BJ (cell line): ENCODE data around the gene HECW1. TPM values are rescaled to one million over a fixed set of nuclear protein-coding genes. Genes with fewer than 3 reads are reported as not detected.
"Not testable (repeated sequence)": the region's sequence is repeated elsewhere in the genome, so short reads cannot be mapped to it uniquely, and the experiment has no call there.

Experiments
- CTCF ChIA-PET: fragments of 350-600 bp; formaldehyde crosslinking; extraction: SDS; loops from one replicate; lab custom pipeline; 2021; ENCODE audit warnings: antibody characterized with exemption, inconsistent platforms; lab: Yijun Ruan, JAX
- POLR2A ChIA-PET: fragments of 300-600 bp; sonication (Branson Sonifier 250); formaldehyde crosslinking; extraction: SDS; loops from one replicate; lab custom pipeline; 2021; ENCODE audit warnings: antibody characterized with exemption; lab: Charles Lee
- DNase-seq: peaks from one replicate; pipeline ENCODE4 v3.0.0-alpha.2; 2011; ENCODE audit warnings: low read depth
- H3K27me3 ChIP-seq: 2 replicates; pipeline ENCODE4 v1.6.0; 2011; ENCODE audit warnings: low read length; ENCODE audit not compliant: control insufficient read depth, insufficient read depth
- H3K36me3 ChIP-seq: 2 replicates; pipeline ENCODE4 v1.5.1; 2011; ENCODE audit warnings: low read length; ENCODE audit not compliant: control insufficient read depth, insufficient read depth
- H3K4me3 ChIP-seq: 2 replicates; pipeline ENCODE4 v1.5.1; 2011; ENCODE audit warnings: low read depth, mild to moderate bottlenecking, control low read depth, low read length
- polyA plus RNA-seq: library from polyadenylated mRNA; depleted of rRNA; stranded (reverse); fragments of >200 nt; gene quantifications from 2 replicates; pipeline ENCODE4 v1.2.3, GENCODE V29; 2011
- TF ChIP-seq, protein P1 (sequence below): IDR thresholded peaks from 2 replicates; pipeline ENCODE4 v1.5.1; 2011; ENCODE audit warnings: low read depth, mild to moderate bottlenecking, control low read depth, inconsistent platforms, low read length, moderate library complexity; ENCODE audit not compliant: insufficient read depth

Gene HECW1
- polyA plus RNA-seq, 1 experiment = 2.9 TPM

DNA sequence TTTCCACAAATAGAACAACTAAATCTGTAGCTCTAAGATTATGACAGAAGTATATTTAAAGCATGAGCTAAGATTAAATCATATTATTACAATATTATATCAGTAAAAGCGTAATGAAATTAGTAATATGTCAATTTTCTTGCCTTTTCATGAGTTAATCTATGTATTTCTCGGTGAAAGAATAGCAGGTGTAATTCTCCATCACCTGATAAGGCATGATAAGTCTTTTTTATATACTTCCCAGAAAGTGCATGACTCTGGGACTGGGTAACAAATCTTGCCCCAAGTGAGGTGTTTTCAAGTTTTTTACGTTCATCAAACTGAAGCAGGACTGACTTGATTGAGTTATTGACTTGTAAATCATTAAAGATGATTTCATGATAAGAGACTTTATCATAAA, 100.5 kb downstream of the HECW1 start:
- Histone ChIP-seq H3K36me3 (no peaks in the 10 kb centered on the region), H3K27me3 (no peaks in the 10 kb centered on the region), H3K4me3 (no peak overlapping the region)
- POLR2A ChIA-PET = interaction anchor here (0.6 kb wide), 1 partner anchor 320 kb away, joined by 3 read pairs; no protein-coding TSS in a partner anchor
- no peak for DNase-seq
- CTCF ChIA-PET = interaction anchor here (1.4 to 1.6 kb wide), 2 partner anchors 32 to 271 kb away, joined by 3 to 5 read pairs; no protein-coding TSS in a partner anchor
- TF ChIP-seq, protein P1, sequence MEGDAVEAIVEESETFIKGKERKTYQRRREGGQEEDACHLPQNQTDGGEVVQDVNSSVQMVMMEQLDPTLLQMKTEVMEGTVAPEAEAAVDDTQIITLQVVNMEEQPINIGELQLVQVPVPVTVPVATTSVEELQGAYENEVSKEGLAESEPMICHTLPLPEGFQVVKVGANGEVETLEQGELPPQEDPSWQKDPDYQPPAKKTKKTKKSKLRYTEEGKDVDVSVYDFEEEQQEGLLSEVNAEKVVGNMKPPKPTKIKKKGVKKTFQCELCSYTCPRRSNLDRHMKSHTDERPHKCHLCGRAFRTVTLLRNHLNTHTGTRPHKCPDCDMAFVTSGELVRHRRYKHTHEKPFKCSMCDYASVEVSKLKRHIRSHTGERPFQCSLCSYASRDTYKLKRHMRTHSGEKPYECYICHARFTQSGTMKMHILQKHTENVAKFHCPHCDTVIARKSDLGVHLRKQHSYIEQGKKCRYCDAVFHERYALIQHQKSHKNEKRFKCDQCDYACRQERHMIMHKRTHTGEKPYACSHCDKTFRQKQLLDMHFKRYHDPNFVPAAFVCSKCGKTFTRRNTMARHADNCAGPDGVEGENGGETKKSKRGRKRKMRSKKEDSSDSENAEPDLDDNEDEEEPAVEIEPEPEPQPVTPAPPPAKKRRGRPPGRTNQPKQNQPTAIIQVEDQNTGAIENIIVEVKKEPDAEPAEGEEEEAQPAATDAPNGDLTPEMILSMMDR = no peak

DNA sequence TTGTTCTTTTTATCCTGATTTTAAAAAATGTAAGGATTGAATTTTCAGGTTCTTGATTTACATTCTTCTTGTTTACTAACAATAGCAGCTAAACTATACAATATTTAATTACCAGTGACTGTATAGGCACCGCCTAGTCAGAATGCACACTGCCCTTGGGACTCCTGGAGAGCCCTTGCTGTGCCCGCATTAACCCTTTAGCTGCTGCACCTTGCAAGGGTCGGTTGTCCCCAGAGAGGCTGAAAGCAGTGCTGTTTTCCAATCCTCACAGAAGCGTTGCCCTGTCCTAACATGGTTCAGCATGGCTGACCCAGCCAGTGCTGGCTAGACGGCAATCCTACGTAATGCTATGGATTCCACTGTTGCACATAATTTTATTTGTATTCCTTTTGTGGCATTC, 102.6 kb downstream of the HECW1 start:
- no peaks in the 10 kb centered on the region for H3K36me3 ChIP-seq
- ChIA-PET CTCF (no interaction called here), POLR2A (no interaction called here)
- TF ChIP-seq, protein P1 = no peak
- no peak overlapping the region for H3K4me3 ChIP-seq
- no peaks in the 10 kb centered on the region for H3K27me3 ChIP-seq
- DNase-seq = no peak

DNA sequence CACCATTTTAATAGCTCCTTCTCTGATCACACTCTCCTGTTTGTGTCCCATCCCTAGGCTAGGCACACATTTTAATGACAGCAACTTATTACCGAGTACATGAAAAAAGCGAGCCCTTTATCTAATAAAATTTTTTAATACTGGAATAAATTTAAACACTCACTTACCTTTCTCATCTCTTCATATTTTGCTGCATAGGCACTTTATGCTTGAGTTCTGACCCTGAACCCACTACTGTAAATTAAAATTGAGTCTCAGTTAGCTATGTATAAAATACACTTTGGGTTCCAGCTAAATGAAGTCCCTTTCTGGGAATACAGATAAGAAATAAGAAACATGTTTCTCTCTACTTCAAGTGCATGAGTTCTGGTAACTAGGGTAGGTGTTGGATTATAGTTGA, 104.6 kb downstream of the HECW1 start:
- TF ChIP-seq, protein P1 = no peak
- POLR2A ChIA-PET = no interaction called here
- DNase-seq = no peak
- Histone ChIP-seq H3K27me3 (no peaks in the 10 kb centered on the region), H3K4me3 (no peak overlapping the region), H3K36me3 (no peaks in the 10 kb centered on the region)
- CTCF ChIA-PET = interaction anchor here (0.9 to 1.6 kb wide), 3 partner anchors 14 to 23 kb away, joined by 3 to 4 read pairs (median 4); no protein-coding TSS in a partner anchor

DNA sequence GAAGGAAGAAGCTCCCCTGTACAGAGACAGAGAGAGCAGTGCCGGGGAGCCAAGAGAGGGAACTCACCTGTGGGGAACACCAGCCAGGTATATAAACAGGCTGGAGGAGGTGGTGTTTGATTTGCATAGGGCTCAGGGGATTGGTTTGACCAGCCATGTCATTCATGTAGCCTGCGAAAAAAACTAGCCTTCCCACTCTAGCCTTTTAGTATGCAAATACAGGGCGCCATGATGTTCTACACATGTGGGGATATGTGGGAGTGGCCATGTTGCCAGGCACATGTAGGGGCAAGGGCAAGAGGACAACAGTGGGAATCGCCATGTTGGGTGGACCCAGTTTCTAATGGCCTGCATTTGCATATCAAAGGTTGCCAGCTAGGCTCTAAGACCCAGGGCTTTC, 106.5 kb downstream of the HECW1 start:
- DNase-seq, H3K36me3 ChIP-seq, H3K4me3 ChIP-seq, POLR2A ChIA-PET, H3K27me3 ChIP-seq: not testable (repeated sequence)
- CTCF ChIA-PET = interaction anchor here (0.7 kb wide), 1 partner anchor 27 kb away, joined by 3 read pairs; no protein-coding TSS in a partner anchor

DNA sequence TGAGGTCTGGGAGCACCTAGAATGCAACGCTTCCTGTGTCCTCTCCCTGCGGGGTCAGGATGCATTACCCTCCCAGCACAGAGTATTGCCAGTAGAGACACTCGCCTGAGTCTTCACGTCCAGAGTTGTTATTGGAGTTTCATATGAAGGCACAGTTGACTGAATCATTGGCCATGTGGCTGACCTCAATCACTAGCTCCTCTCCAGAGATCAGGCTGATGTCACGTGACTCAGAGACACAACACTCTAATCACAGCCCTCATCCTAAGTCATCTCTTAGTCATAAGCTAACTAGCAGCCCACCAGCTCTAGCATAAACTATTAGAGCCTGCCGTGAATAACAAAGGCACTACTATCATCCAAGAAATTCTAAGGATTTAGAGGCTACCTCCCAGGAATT, 107.8 kb downstream of the HECW1 start:
- ChIA-PET POLR2A (no interaction called here), CTCF (no interaction called here)
- Histone ChIP-seq H3K27me3 (no peaks in the 10 kb centered on the region), H3K4me3 (no peak overlapping the region), H3K36me3 (no peaks in the 10 kb centered on the region)
- TF ChIP-seq, protein P1 = no peak
- peak; percentile 46 for DNase-seq

DNA sequence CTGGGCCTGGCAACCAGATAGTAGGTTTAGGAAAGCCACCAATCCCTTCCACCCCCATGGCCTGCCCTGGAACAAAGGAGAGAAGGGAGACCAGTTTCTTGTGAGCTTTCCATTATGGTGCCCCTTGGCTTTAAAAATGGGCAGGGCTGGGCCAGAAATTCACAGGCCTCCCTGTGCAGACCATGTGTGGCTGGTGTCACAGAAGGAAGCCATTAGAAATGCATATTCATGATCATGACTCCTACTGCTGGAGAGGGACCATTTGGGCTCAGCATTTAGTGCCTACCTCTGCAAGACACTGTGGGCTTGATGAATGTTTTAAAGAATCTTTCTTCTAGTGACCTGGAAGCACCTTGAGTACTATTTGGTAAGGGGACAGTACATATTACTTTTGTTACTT, 108.3 kb downstream of the HECW1 start:
- CTCF ChIA-PET = no interaction called here
- Histone ChIP-seq H3K27me3 (no peaks in the 10 kb centered on the region), H3K4me3 (no peak overlapping the region), H3K36me3 (no peaks in the 10 kb centered on the region)
- TF ChIP-seq, protein P1 = no peak
- POLR2A ChIA-PET = no interaction called here
- no peak for DNase-seq
